HG02884 (cell line): ENCODE data around the gene SSBP4.
"Not testable (repeated sequence)": the region's sequence is repeated elsewhere in the genome, so short reads cannot be mapped to it uniquely, and the experiment has no call there.

Experiments used
- ATAC-seq: cut with Tn5 transposase; IDR thresholded peaks from one replicate; pipeline ENCODE4 v1.9.1; 2021; ENCODE audit warnings: mild to moderate bottlenecking, moderate library complexity; ENCODE audit not compliant: unreplicated experiment

Gene SSBP4

DNA sequence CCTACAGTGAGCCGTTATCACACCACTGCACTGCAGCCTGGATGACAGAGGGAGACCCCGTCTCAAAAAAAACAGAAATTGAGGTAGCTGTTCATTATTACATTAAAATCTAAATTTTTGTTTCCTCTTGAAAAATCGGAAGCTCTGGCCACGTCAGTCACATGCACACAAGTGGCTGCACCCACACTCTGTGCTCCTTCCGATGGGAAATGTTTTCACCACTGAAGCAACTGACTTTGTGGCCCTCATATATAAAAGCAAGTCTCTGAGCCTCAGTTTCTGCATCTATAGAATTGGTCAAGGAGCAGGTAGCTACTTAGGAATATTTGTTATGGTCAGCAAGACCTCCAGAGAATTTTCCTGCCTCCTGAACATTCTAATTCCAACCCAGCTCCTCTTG, 26.3 kb upstream of the SSBP4 start:
- ATAC-seq = no peak

GRCh38 chr19:18393836-18394235, 25.4 kb upstream of the SSBP4 start:
- no peak for ATAC-seq

DNA sequence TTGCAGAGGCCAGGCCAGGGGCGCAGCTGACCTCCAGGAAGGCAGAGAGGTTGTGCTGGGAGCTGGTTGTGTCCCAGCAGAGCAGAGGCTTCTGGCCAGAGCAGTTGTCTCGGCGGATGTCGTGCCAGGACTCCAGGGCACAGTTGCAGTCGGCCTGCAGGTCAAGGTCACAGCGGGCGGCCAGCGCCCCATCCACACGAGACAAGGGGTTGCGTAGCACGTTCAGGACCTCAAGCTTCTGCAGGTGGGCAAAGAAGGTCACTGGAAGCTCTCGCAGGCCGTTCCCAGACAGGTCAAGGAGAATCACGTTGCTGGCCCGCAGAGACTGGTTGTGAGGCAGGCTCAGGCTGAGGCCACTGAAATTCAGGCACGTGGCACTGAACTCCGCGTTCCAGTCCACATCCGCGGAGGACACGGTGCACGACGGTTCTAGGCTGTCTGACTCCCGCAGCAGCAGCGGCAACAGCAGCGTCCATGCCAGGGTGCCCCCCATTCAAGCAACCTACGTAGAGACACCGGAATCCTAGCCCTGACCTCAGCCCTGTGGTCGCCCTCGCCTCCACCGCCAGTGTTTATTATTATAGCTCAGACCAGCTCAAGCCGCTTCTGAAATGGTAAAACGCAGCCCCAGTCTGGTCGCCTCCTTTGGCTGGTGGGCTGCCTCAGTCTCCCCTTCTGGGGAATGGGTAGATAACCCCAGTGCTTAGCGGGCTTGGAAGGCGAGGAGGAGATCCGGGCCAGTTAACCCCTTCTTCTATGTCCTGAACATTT, 22.5 kb upstream of the SSBP4 start:
- no peak for ATAC-seq

- no peak for ATAC-seq
Measured at GRCh38 chr19:18397242-18398202, 21.7 kb upstream of the SSBP4 start, which contains the start of gene LRRC25. LRRC25 (minus strand) TSS chr19:18397622; CDS start chr19:18396963, 659 bp downstream.

GRCh38 chr19:18399008-18399407, 20.2 kb upstream of the SSBP4 start:
- no peak for ATAC-seq

- ATAC-seq = no peak
Measured at GRCh38 chr19:18401580-18402112, 17.6 kb upstream of the SSBP4 start.

- ATAC-seq = not testable (repeated sequence)
Measured at GRCh38 chr19:18402455-18403248, 16.5 kb upstream of the SSBP4 start.

DNA sequence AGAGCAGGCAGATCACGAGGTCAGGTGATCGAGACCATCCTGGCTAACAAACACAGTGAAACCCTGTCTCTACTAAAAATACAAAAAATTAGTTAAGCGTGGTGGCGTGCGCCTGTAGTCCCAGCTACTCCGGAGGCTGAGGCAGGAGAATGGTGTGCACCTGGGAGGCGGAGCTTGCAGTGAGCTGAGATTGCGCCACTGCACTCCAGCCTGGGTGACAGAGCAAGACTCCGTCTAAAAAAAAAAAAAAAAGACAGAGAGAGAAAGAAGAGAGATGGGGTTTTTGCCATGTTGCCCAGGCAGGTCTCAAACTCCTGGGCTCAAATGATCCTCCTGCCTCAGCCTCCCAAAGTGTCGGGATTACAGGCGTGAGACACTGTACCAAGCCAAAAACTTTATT, 13.4 kb upstream of the SSBP4 start:
- not testable (repeated sequence) for ATAC-seq

DNA sequence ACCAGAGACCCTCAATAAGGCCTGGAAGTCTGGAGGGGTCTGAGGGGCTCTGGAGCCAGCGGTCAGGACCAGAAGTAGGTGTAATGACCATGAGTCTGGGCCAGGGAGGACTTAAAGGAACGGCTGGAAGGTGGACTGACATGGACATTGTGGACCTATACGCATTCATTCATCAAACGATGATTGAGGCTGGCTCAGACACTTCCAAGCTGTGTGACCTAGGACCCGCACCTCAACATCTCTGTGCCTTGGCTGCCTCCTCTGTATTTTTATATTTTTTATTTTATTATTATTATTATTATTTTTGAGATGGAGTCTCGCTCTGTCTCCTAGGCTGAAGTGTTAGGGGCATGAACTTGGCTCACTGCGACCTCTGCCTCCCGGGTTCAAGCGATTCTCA, 12.4 kb upstream of the SSBP4 start:
- ATAC-seq = no peak

- no peak for ATAC-seq
Measured at GRCh38 chr19:18408053-18408476, 11.1 kb upstream of the SSBP4 start.

GRCh38 chr19:18412610-18413239, 6.5 kb upstream of the SSBP4 start:
- ATAC-seq = no peak

DNA sequence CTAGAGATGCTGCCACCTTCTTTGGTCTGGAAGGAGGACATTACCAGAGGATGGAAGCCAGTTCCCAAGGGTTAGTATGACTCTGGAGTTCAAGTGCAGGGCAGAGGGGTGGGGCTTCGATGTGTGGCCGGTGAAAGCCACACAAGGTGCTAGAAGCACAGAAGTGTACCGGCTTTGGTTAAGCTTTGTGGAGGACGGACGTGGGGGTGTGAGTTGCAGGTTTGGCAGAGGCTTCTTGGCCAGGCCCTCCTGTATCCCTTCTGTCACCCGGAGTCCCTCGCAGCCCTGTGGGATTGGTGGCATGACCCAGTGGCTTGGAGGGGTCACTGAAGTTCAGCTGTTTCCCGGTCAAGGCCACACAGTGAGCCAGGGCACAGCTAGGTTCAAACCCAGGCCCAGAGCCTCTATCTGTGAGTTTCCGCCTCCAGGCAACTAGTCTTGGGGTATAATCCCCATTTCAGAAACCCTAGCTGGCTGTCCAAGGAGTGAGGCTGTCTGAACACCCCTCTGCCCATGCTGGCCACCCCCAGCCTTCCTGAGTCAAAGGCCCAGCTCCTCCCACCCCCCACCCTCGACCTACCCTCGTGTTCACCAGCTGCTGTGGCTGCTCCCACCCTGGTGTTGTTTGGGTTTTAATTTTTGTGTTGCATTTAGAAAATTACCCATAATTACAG, 4.6 kb upstream of the SSBP4 start:
- no peak for ATAC-seq

GRCh38 chr19:18415178-18415867, 3.9 kb upstream of the SSBP4 start:
- ATAC-seq = no peak

DNA sequence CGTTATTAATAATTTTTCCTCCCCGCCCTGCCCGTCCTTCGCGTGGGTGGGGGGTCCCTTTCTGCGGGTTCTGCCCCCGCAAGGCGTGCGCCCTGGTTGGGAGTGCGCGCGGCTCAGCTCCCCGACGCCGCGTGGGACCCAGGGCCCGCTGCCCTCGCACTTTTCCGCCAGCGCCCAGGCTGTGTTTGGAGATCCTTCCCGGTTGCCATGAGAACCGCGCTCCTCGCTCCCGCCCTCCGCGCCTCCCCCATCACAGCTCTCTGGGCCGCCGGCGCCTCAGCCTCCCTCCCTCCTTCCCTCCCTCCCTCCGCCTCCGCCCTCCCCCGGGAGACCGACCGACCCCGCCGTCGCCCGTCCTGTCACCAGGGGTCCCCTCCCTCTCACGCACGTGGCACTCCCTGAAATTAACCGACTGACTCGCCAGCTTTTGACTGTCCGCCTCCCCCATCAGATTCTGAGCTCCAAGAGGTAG, 2.4 kb upstream of the SSBP4 start:
- ATAC-seq = no peak

- no peak for ATAC-seq
Measured at GRCh38 chr19:18417250-18418028, 1.8 kb upstream of the SSBP4 start.

- ATAC-seq = no peak
Measured at GRCh38 chr19:18418029-18418482, 1.1 kb upstream of the SSBP4 start.

GRCh38 chr19:18418483-18419194, 559 bp upstream of the SSBP4 start:
- no peak for ATAC-seq
